ENCODE results near the gene PIGL.

- TF ChIP-seq EZH2phosphoT487 (IDR thresholded peaks at IDR 0.05; ENCODE audit: low read length) (no peak), CTCF (IDR thresholded peaks at IDR 0.05; ENCODE audit: low read length) (no peak)
These were observed 70.6 kb downstream of the PIGL start for GRCh38 chr17:16287563-16288027.

Data from MM.1S (cell line).